HG02623 (cell line): ENCODE data around the gene EML6.
"Not testable (repeated sequence)": the region's sequence is repeated elsewhere in the genome, so short reads cannot be mapped to it uniquely, and the experiment has no call there.

ENCODE experiments used
- ATAC-seq: cut with Tn5 transposase; IDR thresholded peaks from one replicate; pipeline ENCODE4 v1.9.1; 2021; ENCODE audit warnings: moderate library complexity; ENCODE audit not compliant: unreplicated experiment

EML6 gene

GRCh38 chr2:54723131-54723995 lies at the start of gene EML6:
Gene EML6, plus strand, starts transcription at chr2:54723662. Its CDS starts 1,400 bp downstream, at chr2:54725062.
- peak; percentile 98 for ATAC-seq

- ATAC-seq, result no peak
Observed at GRCh38 chr2:54675281-54675680, 48.2 kb upstream of the EML6 start.

DNA sequence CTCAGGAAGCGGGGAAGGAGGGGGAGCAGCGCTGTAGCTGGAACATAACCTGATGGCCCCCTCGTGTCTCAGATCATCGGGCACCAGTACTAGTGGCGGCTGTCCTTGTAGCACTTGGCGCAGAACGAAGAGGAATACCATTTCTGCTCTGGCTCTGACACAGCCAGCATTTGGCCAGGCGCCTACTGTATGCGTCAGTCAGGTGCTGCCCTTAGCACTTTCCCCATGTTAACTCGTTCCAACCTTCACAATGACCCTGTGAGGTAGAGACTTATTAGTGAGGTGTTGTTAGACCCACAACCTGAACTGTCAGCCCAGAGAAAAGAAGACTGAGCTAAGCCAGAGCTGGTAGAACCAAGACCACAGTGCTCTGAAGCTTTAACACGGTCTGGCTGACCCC lies 47.7 kb upstream of the EML6 start:
- no peak for ATAC-seq

DNA sequence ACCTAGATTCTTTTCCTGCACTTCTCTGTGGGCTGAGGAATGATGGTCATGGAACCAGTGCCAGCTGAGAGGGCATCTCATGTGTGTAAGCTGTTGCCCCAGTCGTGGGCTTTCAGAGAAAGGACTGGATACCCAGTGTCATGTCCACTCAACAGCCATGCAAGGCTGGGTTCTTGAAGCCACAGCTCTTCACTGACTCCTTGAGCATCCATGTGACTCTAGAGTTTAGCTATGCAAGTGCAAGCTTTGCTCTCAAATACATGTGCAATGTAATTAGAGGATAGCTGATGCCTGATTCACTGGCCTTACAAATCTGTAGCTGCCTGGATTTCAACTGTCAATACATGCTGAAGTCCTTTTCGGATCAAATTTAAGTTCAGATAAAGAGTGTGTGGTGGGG lies 46.8 kb upstream of the EML6 start:
- ATAC-seq, result no peak

GRCh38 chr2:54677476-54678265 lies 45.8 kb upstream of the EML6 start:
- ATAC-seq, result no peak

DNA sequence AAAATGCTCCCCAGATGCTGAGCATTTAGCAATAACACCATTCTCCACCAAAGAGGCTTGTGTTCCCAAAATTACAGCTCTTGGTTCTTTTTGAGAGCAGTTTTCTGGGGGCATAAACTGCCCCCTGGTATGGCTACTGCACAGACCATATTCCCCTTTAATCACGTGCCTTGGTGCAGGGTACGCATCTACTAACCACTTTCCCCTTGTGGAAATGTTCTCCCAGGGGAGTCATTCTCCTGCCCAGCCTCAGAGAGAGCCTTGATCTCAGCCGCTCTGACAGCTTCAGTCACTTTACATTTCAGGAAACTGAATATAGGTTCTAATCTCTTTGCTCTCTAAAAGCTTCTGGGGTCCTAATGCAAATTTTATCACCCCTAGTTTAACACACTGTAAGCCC lies 44.7 kb upstream of the EML6 start:
- no peak for ATAC-seq

DNA sequence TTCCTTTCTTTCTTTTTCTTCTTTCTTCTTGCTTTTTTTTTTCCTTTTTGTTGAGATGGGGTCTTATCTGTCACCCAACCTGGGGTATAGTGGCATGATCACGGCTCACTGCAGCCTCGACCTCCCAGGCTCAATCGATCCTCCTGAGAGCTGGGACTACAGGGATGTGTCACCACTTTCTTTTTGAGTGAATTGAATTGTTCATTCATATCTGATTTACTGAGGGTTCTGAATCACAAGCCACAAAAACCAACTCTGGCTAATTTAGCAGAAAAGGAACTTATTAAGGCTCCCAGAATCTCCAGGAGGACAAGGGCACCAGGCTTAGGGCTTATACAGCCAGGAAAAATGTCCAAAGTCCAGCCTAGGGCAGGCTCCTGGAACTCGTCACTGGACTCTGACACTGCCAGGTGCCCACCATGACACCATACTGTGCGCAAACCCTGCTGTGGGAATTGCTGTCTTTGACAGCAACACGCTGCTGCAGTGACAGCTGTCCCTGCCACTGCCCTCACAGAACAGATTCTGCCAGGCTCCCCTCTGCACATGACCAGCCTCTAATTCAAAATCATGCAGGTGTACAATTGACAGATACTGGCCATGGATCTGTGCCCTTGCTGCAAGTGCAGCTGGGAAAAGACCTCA lies 42.9 kb upstream of the EML6 start:
- ATAC-seq, result peak; percentile 73

- ATAC-seq, result no peak
Observed at GRCh38 chr2:54681416-54681815, 42.0 kb upstream of the EML6 start.

- ATAC-seq, result no peak
Observed at GRCh38 chr2:54683596-54683995, 39.9 kb upstream of the EML6 start.

DNA sequence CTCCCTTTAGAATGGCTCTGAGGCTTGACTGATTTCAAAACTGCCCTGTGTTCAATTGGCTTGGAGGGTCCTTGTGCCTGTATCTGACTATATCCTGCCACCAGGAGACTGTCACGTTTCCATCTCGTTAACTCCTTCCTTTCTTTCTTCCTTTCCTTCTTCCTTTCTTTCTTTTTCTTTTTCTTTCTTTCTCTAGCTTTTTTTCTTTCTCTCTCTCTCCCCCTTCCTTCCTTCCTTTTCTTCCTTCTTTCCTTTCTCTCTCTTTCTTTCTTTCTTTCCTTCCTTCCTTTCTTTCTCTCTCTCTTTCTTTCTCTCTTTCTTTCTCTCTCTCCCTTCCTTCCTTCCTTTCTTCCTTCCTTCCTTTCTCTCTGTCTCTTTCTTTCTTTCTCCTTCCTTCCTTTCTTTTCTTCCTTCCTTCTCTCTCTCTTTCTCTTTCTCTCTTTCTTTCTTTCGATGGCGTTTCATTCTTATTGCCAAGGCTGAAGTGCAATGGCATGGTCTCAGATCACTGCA lies 38.1 kb upstream of the EML6 start:
- no peak for ATAC-seq

GRCh38 chr2:54687595-54688152 lies 35.8 kb upstream of the EML6 start:
- ATAC-seq, result no peak

GRCh38 chr2:54691445-54692135 lies 31.9 kb upstream of the EML6 start:
- ATAC-seq, result no peak

GRCh38 chr2:54692556-54692955 lies 30.9 kb upstream of the EML6 start:
- ATAC-seq, result no peak

- ATAC-seq, result no peak
Observed at GRCh38 chr2:54695378-54695777, 28.1 kb upstream of the EML6 start.

DNA sequence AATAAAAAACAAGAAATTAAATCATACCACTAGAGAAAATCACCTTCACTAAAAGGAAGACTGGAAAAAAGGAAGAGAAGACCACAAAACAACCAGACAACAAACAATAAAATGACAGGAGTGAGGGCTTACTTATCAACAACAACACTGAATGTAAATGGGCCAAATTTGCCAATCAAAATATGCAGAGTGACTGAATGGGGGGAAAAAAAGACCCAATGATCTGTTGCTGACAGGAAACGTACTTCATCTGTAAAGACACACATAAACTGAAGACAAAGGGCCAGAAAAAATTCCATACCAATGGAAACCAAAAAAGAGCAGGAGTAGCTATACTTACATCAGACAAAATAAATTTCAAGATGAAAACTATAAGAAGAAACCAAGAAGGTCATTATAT lies 25.5 kb upstream of the EML6 start:
- ATAC-seq, result no peak

- not testable (repeated sequence) for ATAC-seq
Observed at GRCh38 chr2:54698926-54699325, 24.5 kb upstream of the EML6 start.

DNA sequence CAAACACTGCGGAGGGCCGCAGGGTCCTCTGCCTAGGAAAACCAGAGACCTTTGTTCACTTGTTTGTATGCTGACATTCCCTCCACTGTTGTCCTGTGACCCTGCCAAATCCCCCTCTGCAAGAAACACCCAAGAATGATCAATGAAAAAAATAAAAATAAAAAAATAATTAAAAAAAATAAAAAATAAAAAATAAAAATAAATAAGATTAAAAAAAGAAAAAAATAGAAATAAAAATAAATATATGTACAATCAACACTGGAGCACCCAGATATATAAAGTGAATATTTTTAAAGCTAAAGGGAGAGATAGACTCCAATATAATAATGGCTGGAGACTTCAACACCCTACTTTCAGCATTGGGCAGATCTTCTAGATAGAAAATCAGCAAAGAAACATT lies 23.8 kb upstream of the EML6 start:
- no peak for ATAC-seq

DNA sequence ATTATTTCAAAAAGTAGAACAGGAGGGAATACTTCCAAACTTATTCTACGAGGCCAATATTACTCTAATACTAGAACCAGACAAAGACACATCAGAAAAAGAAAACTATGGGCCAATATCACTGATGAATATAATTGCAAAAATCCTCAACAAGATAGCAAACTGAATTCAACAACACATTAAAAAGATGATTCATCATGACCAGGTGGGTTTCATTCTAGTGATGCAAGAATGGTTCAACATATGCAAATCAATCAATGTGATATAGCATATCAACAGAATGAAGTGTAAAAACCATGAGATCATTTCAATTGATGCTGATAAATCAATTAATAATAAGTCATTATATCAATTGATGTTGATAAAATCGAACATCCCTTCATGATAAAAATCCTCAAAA lies 22.4 kb upstream of the EML6 start:
- no peak for ATAC-seq

DNA sequence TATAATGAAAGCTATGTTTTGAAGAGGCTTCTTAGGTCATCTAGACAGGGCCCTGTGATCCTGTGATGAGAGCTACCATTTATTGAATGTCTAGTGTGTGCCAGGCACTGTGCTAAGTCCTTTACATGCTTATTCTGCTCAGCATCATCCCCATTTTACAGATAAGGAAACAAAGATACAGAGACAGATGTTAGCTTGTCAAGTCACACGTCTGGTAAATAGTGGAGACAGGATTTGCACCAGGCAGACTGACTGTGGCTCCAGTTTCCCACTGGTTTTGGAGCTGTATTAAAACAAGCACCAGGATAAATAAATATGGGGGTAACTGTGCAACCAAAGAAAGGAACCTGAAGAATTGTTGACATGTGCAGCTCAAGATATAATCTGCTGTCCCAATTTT lies 19.2 kb upstream of the EML6 start:
- ATAC-seq, result no peak
